Stimulated activated CD8-positive, alpha-beta memory T cell treated with anti-CD3 and anti-CD28 coated beads, Interleukin-4, amount 100 ng/mL, for 4 hours (primary cell): ENCODE results near the gene CPN1.
A peak's percentile ranks its signal among the peaks of the same experiment; 100 is the strongest.
"Not testable (repeated sequence)": the region's sequence is repeated elsewhere in the genome, so short reads cannot be mapped to it uniquely, and the experiment has no call there.

Source experiments
- DNase-seq, 2 donors: peaks; one replicate each; pipeline ENCODE4 v3.0.0-alpha.2; 2020; ENCODE audit warnings: low read depth in 2 of 2, low spot score in 1 of 2

The CPN1 gene

DNA sequence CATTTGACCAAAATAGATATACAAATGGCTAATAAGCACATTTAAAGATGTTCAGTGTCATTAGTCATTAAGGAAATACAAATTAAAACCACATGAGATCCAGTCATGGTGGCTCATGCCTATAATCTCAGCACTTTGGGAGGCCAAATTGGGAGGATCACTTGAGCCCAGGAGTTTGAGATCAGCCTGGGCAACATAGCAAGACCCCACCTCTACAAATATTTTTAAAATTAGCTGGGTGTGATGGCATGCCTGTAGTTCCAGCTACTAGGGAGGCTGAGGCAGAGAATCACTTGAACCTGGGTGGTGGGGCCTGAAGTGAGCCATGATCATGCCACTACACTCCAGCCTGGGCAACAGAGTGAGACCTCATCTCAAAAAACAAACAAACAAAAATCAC is 607 bp upstream of the CPN1 start:
- DNase-seq = not testable (repeated sequence)

GRCh38 chr10:100076750-100077149 is 4.9 kb downstream of the CPN1 start:
- DNase-seq = no peak

- DNase-seq = no peak
Observed at GRCh38 chr10:100075426-100076220, 6.0 kb downstream of the CPN1 start.

GRCh38 chr10:100072514-100072913 is 9.2 kb downstream of the CPN1 start:
- no peak for DNase-seq

DNA sequence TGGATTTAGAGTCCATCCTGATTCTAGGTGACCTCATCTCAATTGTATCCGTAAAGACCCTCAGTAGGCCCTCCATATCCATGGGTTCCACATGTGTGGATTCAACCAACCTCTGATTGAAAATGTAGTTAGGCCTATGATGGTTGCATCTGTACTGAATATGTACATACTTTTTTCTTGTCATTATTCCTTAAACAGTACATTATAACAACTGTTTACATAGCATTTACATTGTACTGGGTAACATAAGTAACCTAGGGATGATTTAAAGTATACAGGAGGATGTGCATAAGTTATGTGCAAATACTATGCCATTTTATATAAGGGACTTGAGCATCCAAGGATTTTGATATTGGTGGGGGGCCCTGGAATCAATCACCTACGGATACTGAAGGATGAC is 10.1 kb downstream of the CPN1 start:
- no peak for DNase-seq

DNA sequence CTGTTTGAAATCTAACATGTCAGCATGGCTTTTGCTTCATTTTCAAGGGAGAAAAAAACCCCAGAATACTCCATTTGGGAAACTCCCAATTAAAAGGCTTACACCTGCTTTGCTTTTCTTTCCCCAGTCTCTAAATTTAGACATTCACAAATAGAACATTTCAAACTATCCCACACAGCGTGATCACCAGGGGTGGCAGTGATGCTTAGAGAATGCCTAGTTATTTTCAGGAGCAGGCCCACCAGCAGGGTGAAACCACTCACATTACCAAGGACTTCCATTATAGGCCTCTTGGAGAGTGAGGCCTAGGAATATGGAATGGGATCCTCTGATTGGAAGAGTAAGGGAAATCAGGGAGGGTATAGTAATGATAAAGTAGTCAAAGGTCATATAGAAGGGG is 14.2 kb downstream of the CPN1 start:
- DNase-seq = no peak

DNA sequence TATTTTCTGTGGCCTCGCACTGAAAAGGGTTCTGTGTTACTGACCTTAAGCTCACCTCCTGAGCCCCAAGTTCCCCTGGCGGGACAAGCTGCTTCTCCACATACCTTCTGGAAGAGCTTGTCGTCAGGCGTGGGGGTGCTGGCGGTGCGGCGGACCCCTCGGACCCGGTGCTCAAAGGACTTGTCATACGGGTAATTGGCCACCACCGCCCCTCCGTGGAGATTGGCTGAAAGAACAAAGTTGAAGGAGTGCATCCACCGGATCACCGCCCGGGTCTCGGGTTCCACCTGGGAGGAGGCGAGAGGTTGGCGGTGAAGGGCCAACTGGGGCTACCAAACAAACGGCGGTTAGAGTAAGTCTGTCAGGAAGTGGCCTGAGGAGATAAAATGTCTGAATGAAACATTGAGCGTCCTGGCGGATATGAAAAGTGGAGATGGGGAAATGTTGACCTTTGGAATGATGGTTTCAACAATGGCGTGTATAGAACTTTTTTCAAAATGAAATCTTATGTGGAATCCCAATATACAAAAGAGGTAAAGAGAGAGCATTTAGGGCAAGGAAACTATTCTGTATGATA is 16.5 kb downstream of the CPN1 start:
- no peak for DNase-seq

DNA sequence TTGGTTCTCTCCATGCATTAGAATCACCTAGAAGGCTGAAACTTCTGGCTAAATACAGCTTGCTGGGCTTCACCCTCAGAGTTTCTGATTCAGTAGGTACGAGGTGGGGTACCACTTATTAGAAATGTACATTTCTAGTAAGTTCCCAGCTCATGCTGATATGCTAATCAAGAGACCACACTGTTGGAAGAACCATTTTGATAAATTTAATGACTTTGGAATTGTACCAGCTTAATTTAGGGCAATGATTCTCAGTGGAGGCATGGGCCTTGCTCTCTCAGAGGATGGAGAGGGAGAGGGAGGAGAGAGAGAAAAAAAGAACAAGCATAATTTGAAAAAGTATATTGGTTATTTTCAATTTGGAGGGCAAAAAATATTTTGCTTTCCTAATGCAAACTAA is 20.3 kb downstream of the CPN1 start:
- no peak for DNase-seq

GRCh38 chr10:100057948-100058347 is 23.7 kb downstream of the CPN1 start:
- DNase-seq = no peak

- no peak for DNase-seq
Observed at GRCh38 chr10:100053686-100054460, 27.8 kb downstream of the CPN1 start.

GRCh38 chr10:100046021-100046486 is 35.6 kb downstream of the CPN1 start:
- DNase-seq = peak; percentile 40 to 77

- DNase-seq = no peak
Observed at GRCh38 chr10:100045592-100045991, 36.1 kb downstream of the CPN1 start.

DNA sequence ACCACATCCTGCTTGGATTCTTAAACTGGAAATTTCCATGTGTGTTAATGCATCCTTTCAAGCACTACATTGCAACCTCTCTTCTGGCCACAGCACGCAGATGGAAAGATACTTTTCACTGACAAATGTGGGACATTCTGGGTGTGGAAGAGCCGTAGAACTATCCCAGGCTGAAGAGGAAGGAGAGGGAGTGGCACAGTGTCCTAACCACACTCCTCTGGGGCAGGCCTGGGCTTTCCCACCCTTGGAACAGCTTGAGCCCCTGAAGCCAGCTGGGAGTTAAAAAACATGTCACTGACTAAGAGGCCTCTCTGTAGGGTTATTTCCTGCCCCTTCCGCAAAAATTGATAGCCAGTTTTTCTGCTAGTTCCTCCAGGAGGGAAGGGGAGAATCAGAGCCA is 37.9 kb downstream of the CPN1 start:
- DNase-seq = no peak

GRCh38 chr10:100043344-100043743 is 38.3 kb downstream of the CPN1 start:
- no peak for DNase-seq

- DNase-seq = no peak
Observed at GRCh38 chr10:100041306-100042002, 40.2 kb downstream of the CPN1 start.

GRCh38 chr10:100038561-100039071 is 43.1 kb downstream of the CPN1 start:
- DNase-seq = no peak

- no peak for DNase-seq
Observed at GRCh38 chr10:100037758-100038315, 43.8 kb downstream of the CPN1 start.

DNA sequence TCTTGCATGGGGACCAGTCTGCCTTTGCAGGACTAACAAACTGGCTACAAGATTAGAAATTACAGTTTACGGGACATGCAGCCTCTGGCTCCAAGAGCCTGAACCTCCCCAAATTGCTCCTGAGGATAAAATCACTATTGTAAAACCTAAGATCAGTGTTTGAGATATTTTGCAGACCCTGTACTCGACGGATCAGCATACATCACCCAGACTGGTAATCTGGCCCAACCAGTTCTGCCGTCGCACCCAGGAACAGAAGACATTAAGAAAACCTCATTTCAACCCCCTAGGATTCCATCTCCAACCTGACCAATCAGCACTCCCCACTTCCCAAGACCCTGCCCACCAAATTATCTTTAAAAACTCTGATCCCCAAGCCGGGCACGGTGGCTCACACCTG is 44.8 kb downstream of the CPN1 start:
- DNase-seq = no peak

DNA sequence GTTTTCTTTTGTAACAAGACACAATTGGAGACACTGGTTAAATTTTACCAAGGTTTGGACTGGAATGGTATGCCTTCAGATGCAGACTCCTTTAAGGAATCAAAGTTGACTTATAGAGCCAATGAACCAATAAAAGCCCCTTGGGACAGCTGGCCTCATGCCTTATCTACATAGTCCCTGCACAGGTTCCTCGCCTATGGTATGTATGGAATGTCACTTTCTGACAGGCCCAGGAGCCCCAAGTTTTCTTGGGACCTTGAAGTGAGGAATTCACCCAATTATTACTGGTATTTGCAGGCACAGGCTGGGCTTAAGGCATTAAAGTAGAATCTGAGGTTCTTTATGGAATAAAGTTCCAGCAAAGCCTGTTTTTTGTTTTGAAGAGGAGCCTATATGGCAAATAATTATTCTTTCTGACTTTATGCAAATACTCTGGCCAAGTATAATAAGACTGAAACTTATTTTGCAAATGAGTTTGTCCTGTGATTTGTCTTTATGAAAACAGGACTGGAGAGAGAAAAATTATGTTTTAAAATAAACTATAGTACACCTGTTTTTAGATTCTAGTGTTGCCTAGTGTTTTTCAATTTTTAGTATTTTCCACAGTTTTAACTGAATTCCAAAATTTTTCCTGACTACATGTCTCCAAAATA is 47.8 kb downstream of the CPN1 start:
- DNase-seq = no peak

- DNase-seq = no peak
Observed at GRCh38 chr10:100027416-100027815, 54.3 kb downstream of the CPN1 start.
